HCT116 (cell line): ENCODE measurements around the gene EHMT1. TPM values are rescaled to one million over a fixed set of nuclear protein-coding genes. Genes with fewer than 3 reads are reported as not detected.

Experiments
- ATAC-seq: fragments of 200-7000 bp; cut with Tn5 transposase; 2 replicates; pipeline ENCODE4 v1.9.1; 2020; ENCODE audit warnings: mild to moderate bottlenecking, moderate library complexity
- BruUV-seq: library from RNA; stranded (reverse); fragments of 400-500 nt; replicated peaks from 2 replicates; lab custom pipeline; 2021; lab: Mats Ljungman, UMichigan
- CTCF ChIA-PET: fragments of 300-600 bp; sonication (Branson Sonifier 250); formaldehyde crosslinking; loops from one replicate; lab custom pipeline; 2021; ENCODE audit warnings: antibody characterized with exemption; lab: Charles Lee
- POLR2A ChIA-PET: fragments of 300-600, 350-600 bp; sonication (Branson Sonifier 250); formaldehyde crosslinking; loops from one replicate; lab custom pipeline; 2021; ENCODE audit warnings: antibody characterized with exemption; lab: Charles Lee
- RAD21 ChIA-PET, 2 experiments: fragments of 300-600 bp; sonication (Branson Sonifier 250); formaldehyde crosslinking; loops; one replicate each; lab custom pipeline; 2023; ENCODE audit warnings: low total read pairs in 2 of 2; ENCODE audit not compliant: uncharacterized antibody in 2 of 2, unreplicated experiment in 2 of 2, low non-redundant PET in 1 of 2; lab: Charles Lee
- DNase-seq: peaks from one replicate; pipeline ENCODE4 v3.0.0-alpha.2; 2010; ENCODE audit warnings: low read depth, low spot score
- H2AFZ ChIP-seq: fragments of 200-600 bp; shearing (Covaris generic), sonication (generic); 2 replicates; pipeline ENCODE4 v1.6.1; 2017; ENCODE audit warnings: low read depth, mixed run types, mixed read lengths, antibody characterized with exemption, low read length; ENCODE audit not compliant: poor library complexity, severe bottlenecking
- H3K27ac ChIP-seq: 2 replicates; pipeline ENCODE4 v1.5.1; 2012; ENCODE audit warnings: low read depth, low read length
- H3K27me3 ChIP-seq: fragments of 200-600 bp; sonication (generic); 2 replicates; pipeline ENCODE4 v1.6.1; 2016; ENCODE audit warnings: mixed run types, low read length, mixed read lengths; ENCODE audit not compliant: insufficient read depth
- H3K36me3 ChIP-seq, 2 experiments: fragments of 200-500 bp in 1 of 2; fragments of 200-600 bp in 1 of 2; sonication (Bioruptor generic) in 1 of 2; sonication (generic) in 1 of 2; 2 replicates each; pipeline versions ENCODE4 v1.5.1 to v1.6.1; 2014 to 2016; ENCODE audit warnings: low read length in 2 of 2, inconsistent platforms in 1 of 2, mixed read lengths in 1 of 2, mixed run types in 1 of 2; ENCODE audit not compliant: insufficient read depth in 2 of 2, control insufficient read depth in 1 of 2
- H3K4me1 ChIP-seq, 2 experiments: fragments of 200-600 bp in 1 of 2; sonication (generic) in 1 of 2; 2 replicates each; pipeline versions ENCODE4 v1.5.1 to v1.6.1; 2012 to 2017; ENCODE audit warnings: low read length in 2 of 2, inconsistent platforms in 1 of 2, mild to moderate bottlenecking in 1 of 2, mixed read lengths in 1 of 2, mixed run types in 1 of 2, moderate library complexity in 1 of 2; ENCODE audit not compliant: insufficient read depth in 2 of 2, control insufficient read depth in 1 of 2
- H3K4me2 ChIP-seq: fragments of 200-600 bp; sonication (generic); 2 replicates; pipeline ENCODE4 v1.6.1; 2017; ENCODE audit warnings: mixed run types, low read length, mixed read lengths
- H3K4me3 ChIP-seq, 2 experiments: fragments of 200-600 bp in 1 of 2; sonication (generic) in 1 of 2; replicated peaks in 1 of 2; 2 replicates each; pipeline ENCODE4 v1.5.1; 2011 to 2016; ENCODE audit warnings: low read length in 2 of 2, control low read depth in 1 of 2, low read depth in 1 of 2, mild to moderate bottlenecking in 1 of 2, mixed read lengths in 1 of 2, mixed run types in 1 of 2
- H3K79me2 ChIP-seq: fragments of 200-600 bp; sonication (generic); 2 replicates; pipeline ENCODE4 v1.6.1; 2017; ENCODE audit warnings: mild to moderate bottlenecking, mixed run types, low read length, moderate library complexity, mixed read lengths; ENCODE audit not compliant: insufficient read depth
- H3K9ac ChIP-seq: fragments of 200-600 bp; sonication (generic); 2 replicates; pipeline ENCODE4 v1.6.1; 2016; ENCODE audit warnings: low read length, mixed read lengths
- H3K9me2 ChIP-seq: fragments of 200-600 bp; sonication (generic), shearing (Covaris generic); 2 replicates; pipeline ENCODE4 v1.6.1; 2017; ENCODE audit warnings: mixed run types, mild to moderate bottlenecking, moderate library complexity; ENCODE audit not compliant: insufficient read depth
- H3K9me3 ChIP-seq, 2 experiments: fragments of 200-500 bp in 1 of 2; fragments of 200-600 bp in 1 of 2; sonication (Bioruptor generic) in 1 of 2; sonication (generic) in 1 of 2; 2 replicates each; pipeline ENCODE4 v1.6.1; 2014 to 2017; ENCODE audit warnings: low read length in 2 of 2, mixed read lengths in 2 of 2, inconsistent platforms in 1 of 2, low read depth in 1 of 2, mild to moderate bottlenecking in 1 of 2, mixed run types in 1 of 2, moderate library complexity in 1 of 2; ENCODE audit not compliant: control insufficient read depth in 1 of 2, insufficient read depth in 1 of 2
- H4K20me1 ChIP-seq: fragments of 200-600 bp; sonication (generic), shearing (Covaris generic); 2 replicates; pipeline ENCODE4 v1.6.1; 2017; ENCODE audit warnings: mixed run types, mild to moderate bottlenecking, moderate library complexity; ENCODE audit not compliant: insufficient read depth
- CBX3 ChIP-seq: IDR thresholded peaks from 2 replicates; pipeline ENCODE4 v1.6.1; 2012; ENCODE audit warnings: low read depth
- CEBPB ChIP-seq: IDR thresholded peaks from 2 replicates; pipeline ENCODE4 v1.6.1; 2012; ENCODE audit warnings: low read depth
- CTCF ChIP-seq, 3 experiments: fragments of 200-600 bp in 1 of 3; sonication (generic) in 1 of 3; IDR thresholded peaks in 2 of 3; conservative IDR thresholded peaks in 1 of 3; 2 replicates each; pipeline ENCODE4 v1.5.1; 2012 to 2017; ENCODE audit warnings: low read depth in 2 of 3, low read length in 2 of 3, antibody characterized with exemption in 1 of 3, borderline replicate concordance in 1 of 3, control low read depth in 1 of 3, mild to moderate bottlenecking in 1 of 3, mixed read lengths in 1 of 3, mixed run types in 1 of 3, moderate library complexity in 1 of 3; ENCODE audit not compliant: insufficient read depth in 1 of 3
- ELF1 ChIP-seq: IDR thresholded peaks from 2 replicates; pipeline ENCODE4 v1.6.1; 2012; ENCODE audit warnings: low read depth, borderline replicate concordance
- EZH2phosphoT487 ChIP-seq: fragments of 200-600 bp; IDR thresholded peaks from 2 replicates; pipeline ENCODE4 v1.6.1; 2018; ENCODE audit warnings: antibody characterized with exemption, borderline replicate concordance
- POLR2A ChIP-seq: IDR thresholded peaks from 2 replicates; pipeline ENCODE4 v1.7.0; 2011; ENCODE audit warnings: borderline replicate concordance; ENCODE audit not compliant: insufficient read depth, insufficient read length; ENCODE audit errors: extremely low read depth
- TCF7L2 ChIP-seq: IDR thresholded peaks from 2 replicates; pipeline ENCODE4 v1.7.0; 2011; ENCODE audit warnings: borderline replicate concordance, inconsistent platforms; ENCODE audit not compliant: insufficient read depth, insufficient read length; ENCODE audit errors: extremely low read depth
- ZBTB33 ChIP-seq: IDR thresholded peaks from 2 replicates; pipeline ENCODE4 v1.6.1; 2011; ENCODE audit warnings: mild to moderate bottlenecking, low read length, moderate library complexity; ENCODE audit not compliant: insufficient replicate concordance; ENCODE audit errors: extremely low read depth
- ZFX ChIP-seq: fragments of 450-650 bp; IDR thresholded peaks from 2 replicates; pipeline ENCODE4 v1.6.1; 2017
- ZNF274 ChIP-seq: fragments of 200-500 bp; sonication (Bioruptor generic); IDR thresholded peaks from 2 replicates; pipeline ENCODE4 v1.6.1; 2014; ENCODE audit warnings: mild to moderate bottlenecking, low read depth, low read length, inconsistent platforms
- intact Hi-C: fragments of 100-400 bp; cut with micrococcal nuclease; formaldehyde crosslinking; loops from 2 replicates; pipeline ENCODE4 v1.10.0; 2022
- total RNA-seq: library from RNA; stranded (reverse); gene quantifications from one replicate; pipeline ENCODE4 v1.2.1, GENCODE V29; 2021; ENCODE audit not compliant: unreplicated experiment

EHMT1 gene
- total RNA-seq, 1 experiment from 2014 or later, result 86.1 TPM

DNA sequence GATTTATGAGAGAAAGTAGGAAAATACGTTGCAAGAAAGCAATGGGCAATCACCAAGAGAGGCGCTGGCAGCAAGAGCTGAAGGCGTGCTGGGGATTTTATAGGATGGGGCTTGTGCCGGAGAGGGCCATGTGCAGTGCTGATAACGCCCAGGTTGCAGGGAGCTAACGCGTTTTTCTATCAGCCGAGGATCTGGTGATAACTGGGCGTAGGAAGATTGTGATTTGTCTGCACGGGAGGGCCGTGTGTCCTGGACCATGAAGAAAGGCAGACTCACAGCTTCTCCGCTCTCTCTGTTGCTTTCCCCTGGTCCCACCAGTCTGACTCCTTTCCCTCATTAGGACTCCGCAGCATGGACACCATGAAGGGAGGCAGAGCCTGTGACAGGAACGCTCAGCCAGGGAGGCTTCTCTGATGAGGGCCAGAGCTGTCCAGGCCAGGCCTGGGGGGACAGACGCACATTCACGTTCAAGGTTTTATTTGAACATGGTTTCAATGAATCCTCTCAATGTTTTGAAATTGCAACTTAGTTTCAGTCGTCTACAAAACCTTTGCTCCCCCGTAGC lies 246.9 kb downstream of the EHMT1 start:
- H3K4me2 ChIP-seq, result no peak overlapping the region
- ChIA-PET POLR2A (no interaction called here), RAD21 (no interaction called here), CTCF (no interaction called here)
- H3K4me3 ChIP-seq, result no peak overlapping the region
- intact Hi-C loops, result no loop called here
- H2AFZ ChIP-seq, result no peak overlapping the region
- no peak for TF ChIP-seq EZH2phosphoT487
- TF ChIP-seq CEBPB, result no peak
- no peak for TF ChIP-seq CTCF (IDR thresholded peaks at IDR 0.05 in 2 of 3, conservative IDR thresholded peaks at IDR 0.05 in 1 of 3; ENCODE audit: borderline replicate concordance in 1 of 3, insufficient read depth in 1 of 3, low read depth in 2 of 3, low read length in 2 of 3)
- no peak for TF ChIP-seq ZFX
- H3K27me3 ChIP-seq, result peaks cover 9% of the 10 kb centered on the region; the same call in 1 of the 2 replicates
- 0 out of 4 replicates have a peak, but pooled peaks cover 0 to under 1% of the 10 kb centered on the region in 2 experiments for H3K9me3 ChIP-seq
- BruUV-seq, result no TSS peak
- no peaks in the 10 kb centered on the region for H3K79me2 ChIP-seq
- H3K9ac ChIP-seq, result no peak overlapping the region
- no peaks in the 10 kb centered on the region for H4K20me1 ChIP-seq
- H3K36me3 ChIP-seq, result no peaks in the 10 kb centered on the region
- no peaks in the 10 kb centered on the region for H3K4me1 ChIP-seq
- H3K27ac ChIP-seq, result no peak overlapping the region
- DNase-seq, result no peak
- no peak for ATAC-seq
- no peaks in the 10 kb centered on the region for H3K9me2 ChIP-seq

GRCh38 chr9:137866226-137867141 lies 247.7 kb downstream of the EHMT1 start:
- Histone ChIP-seq H3K9ac (no peak overlapping the region), H3K9me2 (no peaks in the 10 kb centered on the region), H3K4me1 (no peaks in the 10 kb centered on the region), H3K27me3 (peaks cover 9% of the 10 kb centered on the region; the same call in 1 of the 2 replicates), H2AFZ (no peak overlapping the region), H3K36me3 (no peaks in the 10 kb centered on the region), H3K4me2 (no peak overlapping the region), H3K9me3 (no peaks in the 10 kb centered on the region), H4K20me1 (no peaks in the 10 kb centered on the region), H3K27ac (no peak overlapping the region), H3K4me3 (no peak overlapping the region), H3K79me2 (no peaks in the 10 kb centered on the region)
- intact Hi-C loops, result no loop called here
- ChIA-PET POLR2A (no interaction called here), RAD21 (no interaction called here), CTCF (no interaction called here)
- DNase-seq (no peak), ATAC-seq (no peak)
- no peak for TF ChIP-seq POLR2A
- TF ChIP-seq ELF1, result no peak
- no peak for TF ChIP-seq CTCF (IDR thresholded peaks at IDR 0.05 in 2 of 3, conservative IDR thresholded peaks at IDR 0.05 in 1 of 3; ENCODE audit: borderline replicate concordance in 1 of 3, insufficient read depth in 1 of 3, low read depth in 2 of 3, low read length in 2 of 3)
- no peak for TF ChIP-seq CBX3
- TF ChIP-seq ZNF274, result no peak
- TF ChIP-seq ZBTB33, result no peak
- no peak for TF ChIP-seq TCF7L2
- BruUV-seq, result no TSS peak
